ENCODE results near the gene C1orf167. TPM values are rescaled to one million over a fixed set of nuclear protein-coding genes. Genes with fewer than 3 reads are reported as not detected.

Gene C1orf167
- total RNA-seq, 6 donors from 2014 or later = 1.0 to 14.3 (median 8.8) TPM

GRCh38 chr1:11764519-11764918 lies 2.5 kb downstream of the C1orf167 start:
- peaks cover 7 to 10% (median 8%) of the 10 kb centered on the region in 4 donors for H3K4me1 ChIP-seq
- WGBS, 2 donors = 76 to 91% methylated on average over 6 to 7 of the region's 7 CpGs
- DNase-seq (no peak), ATAC-seq (ENCODE audit: low FRiP score in 2 of 2) (no peak)
- H3K27me3 ChIP-seq = peaks cover 0 to 8% (median 2%) of the 10 kb centered on the region in 4 donors
- H3K27ac ChIP-seq = no peak overlapping the region
- H3K4me3 ChIP-seq = no peak overlapping the region
- no peaks in the 10 kb centered on the region for H3K36me3 ChIP-seq
- no peaks in the 10 kb centered on the region for H3K9me3 ChIP-seq
- TF ChIP-seq, protein P1, sequence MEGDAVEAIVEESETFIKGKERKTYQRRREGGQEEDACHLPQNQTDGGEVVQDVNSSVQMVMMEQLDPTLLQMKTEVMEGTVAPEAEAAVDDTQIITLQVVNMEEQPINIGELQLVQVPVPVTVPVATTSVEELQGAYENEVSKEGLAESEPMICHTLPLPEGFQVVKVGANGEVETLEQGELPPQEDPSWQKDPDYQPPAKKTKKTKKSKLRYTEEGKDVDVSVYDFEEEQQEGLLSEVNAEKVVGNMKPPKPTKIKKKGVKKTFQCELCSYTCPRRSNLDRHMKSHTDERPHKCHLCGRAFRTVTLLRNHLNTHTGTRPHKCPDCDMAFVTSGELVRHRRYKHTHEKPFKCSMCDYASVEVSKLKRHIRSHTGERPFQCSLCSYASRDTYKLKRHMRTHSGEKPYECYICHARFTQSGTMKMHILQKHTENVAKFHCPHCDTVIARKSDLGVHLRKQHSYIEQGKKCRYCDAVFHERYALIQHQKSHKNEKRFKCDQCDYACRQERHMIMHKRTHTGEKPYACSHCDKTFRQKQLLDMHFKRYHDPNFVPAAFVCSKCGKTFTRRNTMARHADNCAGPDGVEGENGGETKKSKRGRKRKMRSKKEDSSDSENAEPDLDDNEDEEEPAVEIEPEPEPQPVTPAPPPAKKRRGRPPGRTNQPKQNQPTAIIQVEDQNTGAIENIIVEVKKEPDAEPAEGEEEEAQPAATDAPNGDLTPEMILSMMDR (IDR thresholded peaks at IDR 0.05) = no peak
- TF ChIP-seq EP300 (IDR thresholded peaks at IDR 0.05) (no peak), POLR2AphosphoS5 (IDR thresholded peaks at IDR 0.05) (no peak), POLR2A (IDR thresholded peaks at IDR 0.05) (no peak)

DNA sequence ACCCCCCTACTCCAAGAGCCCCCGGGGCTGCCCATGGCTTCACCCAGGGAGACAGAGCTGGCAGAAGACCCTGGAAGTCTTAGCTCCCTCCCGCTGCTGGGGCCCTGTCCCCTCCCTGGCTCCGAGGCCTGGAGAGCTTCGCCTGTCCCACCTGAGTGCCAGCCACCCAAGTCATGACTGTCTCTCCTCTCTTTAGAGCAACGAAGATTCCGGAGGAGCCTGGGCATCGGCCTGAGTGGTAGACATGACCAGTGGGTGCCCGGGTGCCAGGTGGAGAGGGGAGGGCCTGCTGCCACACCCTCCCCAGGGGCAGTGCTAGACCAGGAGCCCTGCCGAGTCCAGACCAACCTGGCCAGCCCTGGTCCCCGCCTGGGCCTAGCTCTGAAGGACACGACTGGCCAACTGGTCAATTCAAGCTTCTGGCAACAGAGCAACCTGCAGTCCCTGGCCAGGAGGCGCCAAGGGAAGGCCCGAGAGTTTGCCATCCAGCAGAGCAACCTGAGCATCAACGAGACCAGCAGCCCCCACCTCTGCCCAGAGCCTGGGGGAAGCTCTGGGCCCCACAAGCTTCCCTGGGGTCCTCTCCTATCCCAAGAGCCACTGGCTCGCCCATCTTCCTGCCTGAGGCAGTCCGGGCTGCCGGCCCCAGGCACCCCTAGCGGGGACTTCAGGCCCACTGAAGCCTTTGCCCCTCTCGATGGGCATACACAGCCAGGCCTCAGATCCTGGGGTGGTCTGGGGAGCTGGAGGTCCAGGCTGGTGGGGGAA lies 3.9 kb downstream of the C1orf167 start:
- ATAC-seq (ENCODE audit: low FRiP score in 2 of 2) (peak in 1 of 2 donors; percentile 47), DNase-seq (no peak)
- no peak overlapping the region for H3K27ac ChIP-seq
- TF ChIP-seq EP300 (IDR thresholded peaks at IDR 0.05) = no peak
- no peak for TF ChIP-seq POLR2A (IDR thresholded peaks at IDR 0.05)
- TF ChIP-seq, protein P1 (IDR thresholded peaks at IDR 0.05) = no peak
- no peak for TF ChIP-seq POLR2AphosphoS5 (IDR thresholded peaks at IDR 0.05)
- peaks cover 7 to 10% (median 8%) of the 10 kb centered on the region in 4 donors for H3K4me1 ChIP-seq
- no peaks in the 10 kb centered on the region for H3K9me3 ChIP-seq
- 88 to 90% methylated on average over 3 to 17 of the region's 19 CpGs for WGBS, 2 donors
- peaks cover 0 to 8% (median 2%) of the 10 kb centered on the region in 4 donors for H3K27me3 ChIP-seq
- no peak overlapping the region for H3K4me3 ChIP-seq
- no peaks in the 10 kb centered on the region for H3K36me3 ChIP-seq

DNA sequence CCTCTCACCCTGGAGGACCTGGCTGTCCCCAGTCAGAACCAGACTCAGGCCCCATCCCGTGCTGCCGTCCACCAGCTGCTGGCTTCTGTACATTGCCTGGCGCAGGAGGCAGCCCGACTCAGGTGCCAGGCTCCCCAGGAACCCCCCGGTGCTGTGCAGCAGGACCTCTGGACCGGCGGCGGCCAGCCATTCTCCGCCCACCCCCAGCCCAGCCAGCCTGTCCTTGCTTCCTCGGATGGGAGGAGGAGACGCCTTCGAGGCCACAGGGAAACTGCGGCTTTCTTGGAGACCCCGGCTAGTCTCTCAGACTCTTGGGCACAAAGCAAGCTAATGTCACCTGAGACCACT lies 4.4 kb downstream of the C1orf167 start:
- H3K4me1 ChIP-seq = peaks cover 7 to 10% (median 8%) of the 10 kb centered on the region in 4 donors
- no peaks in the 10 kb centered on the region for H3K9me3 ChIP-seq
- H3K36me3 ChIP-seq = no peaks in the 10 kb centered on the region
- H3K27me3 ChIP-seq = peaks cover 0 to 7% (median 2%) of the 10 kb centered on the region in 4 donors
- TF ChIP-seq, protein P1 (IDR thresholded peaks at IDR 0.05) = no peak
- DNase-seq (no peak), ATAC-seq (ENCODE audit: low FRiP score in 2 of 2) (no peak)
- H3K4me3 ChIP-seq = no peak overlapping the region
- 79 to 100% methylated on average over 1 to 11 of the region's 14 CpGs for WGBS, 2 donors
- H3K27ac ChIP-seq = no peak overlapping the region

DNA sequence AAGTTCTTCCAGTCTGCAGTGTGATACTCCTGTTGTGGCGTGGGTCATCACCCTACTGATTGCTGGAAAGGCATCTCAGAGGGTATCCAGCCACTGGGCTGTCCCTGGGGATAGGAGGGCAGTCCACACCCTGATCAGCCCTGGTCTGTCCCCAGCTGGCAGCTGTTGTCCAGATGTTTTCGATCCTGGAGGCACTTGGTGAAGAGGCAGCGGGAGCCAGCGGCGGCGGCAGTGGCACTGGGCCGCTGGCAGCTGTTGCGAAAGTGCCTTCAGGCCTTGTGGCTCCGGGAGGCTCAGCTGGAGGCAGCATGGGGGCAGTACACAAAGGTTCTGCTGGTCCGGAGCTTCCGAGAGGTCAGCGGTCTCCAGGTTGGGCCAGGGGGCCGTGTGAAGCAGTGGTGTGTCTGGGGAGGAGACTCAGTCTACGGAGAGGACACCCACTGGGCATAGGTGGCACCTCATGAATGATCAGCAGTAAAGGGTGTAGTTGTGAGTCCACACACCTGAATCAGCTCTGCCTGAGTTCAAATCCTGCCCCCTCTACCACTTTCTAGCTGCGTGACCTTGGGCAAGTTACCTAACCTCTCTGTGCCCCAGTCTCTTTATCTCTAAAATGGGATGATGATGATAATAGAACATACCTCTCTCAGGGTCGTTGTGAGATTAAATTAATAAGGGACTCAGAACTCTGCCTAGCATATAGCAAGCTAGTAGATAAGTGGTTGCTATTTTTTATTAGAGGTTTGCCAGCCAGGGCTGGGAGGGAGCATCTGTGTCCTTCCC lies 6.1 kb downstream of the C1orf167 start:
- no peak overlapping the region for H3K4me3 ChIP-seq
- no peaks in the 10 kb centered on the region for H3K36me3 ChIP-seq
- DNase-seq (no peak), ATAC-seq (ENCODE audit: low FRiP score in 2 of 2) (no peak)
- no peaks in the 10 kb centered on the region for H3K4me1 ChIP-seq
- TF ChIP-seq POLR2AphosphoS5 (IDR thresholded peaks at IDR 0.05) (no peak), POLR2A (IDR thresholded peaks at IDR 0.05) (no peak)
- WGBS, 2 donors = 70 to 77% methylated on average over 16 of the region's 16 CpGs
- H3K27me3 ChIP-seq = no peaks in the 10 kb centered on the region
- H3K9me3 ChIP-seq = no peaks in the 10 kb centered on the region
- no peak overlapping the region for H3K27ac ChIP-seq

GRCh38 chr1:11768821-11769220 lies 6.8 kb downstream of the C1orf167 start:
- DNase-seq = no peak
- TF ChIP-seq EP300 (IDR thresholded peaks at IDR 0.05) (no peak), POLR2A (IDR thresholded peaks at IDR 0.05) (no peak), POLR2AphosphoS5 (IDR thresholded peaks at IDR 0.05) (no peak)
- TF ChIP-seq, protein P1 (IDR thresholded peaks at IDR 0.05) = no peak
- Histone ChIP-seq H3K27me3 (no peaks in the 10 kb centered on the region), H3K36me3 (no peaks in the 10 kb centered on the region), H3K9me3 (no peaks in the 10 kb centered on the region), H3K4me1 (no peaks in the 10 kb centered on the region), H3K27ac (no peak overlapping the region), H3K4me3 (no peak overlapping the region)
- ATAC-seq (ENCODE audit: low FRiP score in 2 of 2) = no peak
- 54 to 59% methylated on average over 2 to 4 of the region's 4 CpGs for WGBS, 2 donors
